AG20443 (cell line): Measurements from ENCODE around the gene DACH1.
"Not testable (repeated sequence)": the region's sequence is repeated elsewhere in the genome, so short reads cannot be mapped to it uniquely, and the experiment has no call there.

Source experiments
- DNase-seq: peaks from one replicate; pipeline ENCODE4 v3.0.0; 2012; ENCODE audit warnings: low spot score, mixed read lengths

Gene DACH1

DNA sequence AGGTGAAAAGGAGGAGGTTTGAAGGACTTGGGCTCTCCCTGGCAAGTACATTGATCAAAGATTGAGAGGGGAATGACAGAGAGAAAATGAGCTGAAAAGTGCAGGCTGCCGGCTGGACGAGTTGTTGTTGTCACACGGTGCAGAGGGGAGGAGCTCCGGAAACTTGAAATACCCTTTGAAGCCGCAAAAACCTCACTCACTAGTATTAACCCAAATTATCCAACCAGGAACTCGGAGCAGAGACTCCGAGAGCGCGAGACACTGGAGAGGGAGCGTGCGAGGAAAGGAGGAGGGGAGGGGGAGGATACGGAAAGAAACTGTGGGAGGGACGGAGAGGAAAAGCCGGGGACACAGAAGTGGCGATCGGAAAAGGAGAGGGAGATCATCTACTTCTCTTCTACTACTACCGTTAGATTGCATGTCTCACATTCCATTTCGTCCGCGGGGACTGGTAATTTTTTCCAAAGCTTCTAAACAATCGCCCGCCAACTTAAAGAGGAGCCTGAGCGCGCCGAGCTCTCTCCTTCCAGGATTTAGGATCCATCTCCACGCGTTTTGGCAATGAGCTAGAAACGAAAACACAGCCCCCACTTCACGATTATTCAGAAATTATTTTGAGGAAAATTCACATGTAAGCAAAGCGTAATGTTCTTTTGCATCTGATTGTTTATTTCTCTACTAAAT, at the start of gene DACH1:
Gene DACH1, minus strand, starts transcription at position 74 of the 684 bp plus-strand sequence.
- peak; percentile 53 for DNase-seq

DNA sequence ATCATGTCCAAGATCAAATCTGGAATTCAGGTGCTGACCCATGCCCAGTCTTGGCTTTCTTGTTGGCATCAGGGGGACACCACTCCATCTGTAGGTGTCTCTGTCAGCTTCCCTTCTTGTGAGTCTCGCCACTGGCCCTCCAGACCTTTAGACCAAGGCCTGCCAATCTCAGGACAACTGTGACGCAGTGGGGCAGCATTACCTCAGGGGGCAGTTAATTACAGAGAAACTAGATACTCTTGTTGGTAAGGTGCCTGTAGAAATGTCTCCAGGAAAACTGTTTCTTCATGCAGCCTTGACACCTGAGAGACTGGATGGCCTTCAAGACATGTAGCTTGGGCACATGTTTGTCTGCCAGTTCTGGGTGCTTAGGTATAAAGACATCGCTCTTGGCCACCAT, 46.7 kb upstream of the DACH1 start:
- no peak for DNase-seq

DNA sequence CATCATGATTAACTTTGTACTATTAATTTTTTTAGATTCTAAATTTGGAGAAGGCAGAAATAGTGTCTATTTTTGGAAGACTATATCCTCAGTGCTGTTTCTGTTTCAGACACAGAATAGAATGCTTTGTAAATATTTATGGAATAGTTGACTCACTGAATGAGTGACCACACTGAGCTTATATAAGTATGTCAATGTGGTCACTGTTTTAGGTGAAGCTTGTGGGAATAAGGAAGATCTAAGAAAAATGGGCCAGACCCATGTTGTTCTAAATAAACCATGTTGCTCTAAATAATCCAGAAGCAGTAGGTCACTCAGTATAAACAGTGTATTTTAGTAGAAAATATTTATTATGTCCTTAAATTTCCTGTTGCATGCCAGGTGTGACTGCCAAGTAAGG, 45.5 kb upstream of the DACH1 start:
- DNase-seq = no peak

DNA sequence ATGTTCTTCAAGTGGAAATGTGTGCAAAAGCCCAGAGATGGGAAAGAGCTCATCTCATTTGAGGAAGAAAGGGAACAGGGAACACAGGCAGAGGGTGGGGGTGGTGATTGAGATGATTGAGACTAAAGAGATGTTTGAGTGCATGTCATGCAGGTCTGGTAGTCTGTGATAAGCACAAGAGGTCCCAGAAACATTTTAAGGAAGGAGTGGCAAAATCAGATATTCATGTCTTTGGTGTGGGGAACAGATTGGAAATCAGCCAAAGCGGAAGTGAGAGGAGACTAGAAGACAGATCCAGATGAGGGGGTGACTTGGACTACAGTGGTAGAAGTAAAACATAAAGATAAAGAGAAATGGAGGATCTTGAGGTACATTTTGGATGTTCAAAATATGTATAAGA, 39.4 kb upstream of the DACH1 start:
- no peak for DNase-seq

DNA sequence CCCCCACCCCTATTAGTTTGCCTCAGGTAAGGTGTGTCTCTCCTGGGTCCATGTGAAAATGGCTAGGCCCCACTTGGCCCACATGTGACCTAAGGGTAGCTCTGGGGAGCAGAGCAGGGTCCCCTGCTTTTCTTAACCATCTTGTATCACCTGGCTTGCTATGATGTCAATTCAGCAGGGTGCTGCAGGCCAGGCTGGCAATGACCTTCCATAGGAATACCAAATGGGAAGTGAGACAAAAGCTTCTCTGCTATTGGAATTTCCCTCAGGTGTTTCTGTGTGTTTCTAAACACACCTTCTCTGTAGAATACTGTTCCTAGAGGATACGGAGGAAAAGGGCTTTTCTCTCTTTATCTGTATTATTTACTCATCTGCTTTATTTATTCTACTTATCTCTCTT, 35.7 kb upstream of the DACH1 start:
- DNase-seq = no peak

DNA sequence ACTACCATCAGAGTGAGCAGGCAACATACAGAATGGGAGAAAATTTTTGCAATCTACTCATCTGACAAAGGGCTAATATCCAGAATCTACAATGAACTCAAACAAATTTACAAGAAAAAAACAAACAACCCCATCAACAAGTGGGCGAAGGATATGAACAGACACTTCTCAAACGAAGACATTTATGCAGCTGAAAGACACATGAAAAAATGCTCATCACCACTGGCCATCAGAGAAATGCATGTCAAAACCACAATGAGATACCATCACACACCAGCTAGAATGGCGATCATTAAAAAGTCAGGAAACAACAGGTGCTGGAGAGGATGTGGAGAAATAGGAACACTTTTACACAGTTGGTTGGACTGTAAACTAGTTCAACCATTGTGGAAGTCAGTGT, 26.5 kb upstream of the DACH1 start:
- DNase-seq = not testable (repeated sequence)

DNA sequence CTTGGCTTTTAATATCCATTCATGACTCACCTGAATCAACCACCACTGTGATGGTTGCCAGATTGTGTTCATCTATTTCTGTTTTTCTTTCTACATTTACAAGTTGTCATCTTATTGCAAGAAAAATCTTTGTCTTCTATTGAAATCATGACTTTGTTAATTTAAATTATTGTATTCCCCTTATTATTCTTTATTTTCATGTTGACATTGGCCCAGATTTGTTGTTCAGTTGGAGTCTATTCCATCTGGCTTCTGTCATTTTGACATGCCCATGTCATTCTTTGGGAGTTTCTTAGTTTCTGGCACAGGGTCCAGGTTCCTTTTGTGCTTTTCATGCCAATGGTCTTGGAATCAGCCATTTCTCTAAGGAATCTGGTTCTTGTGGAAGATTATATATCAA, 19.9 kb upstream of the DACH1 start:
- DNase-seq = no peak

DNA sequence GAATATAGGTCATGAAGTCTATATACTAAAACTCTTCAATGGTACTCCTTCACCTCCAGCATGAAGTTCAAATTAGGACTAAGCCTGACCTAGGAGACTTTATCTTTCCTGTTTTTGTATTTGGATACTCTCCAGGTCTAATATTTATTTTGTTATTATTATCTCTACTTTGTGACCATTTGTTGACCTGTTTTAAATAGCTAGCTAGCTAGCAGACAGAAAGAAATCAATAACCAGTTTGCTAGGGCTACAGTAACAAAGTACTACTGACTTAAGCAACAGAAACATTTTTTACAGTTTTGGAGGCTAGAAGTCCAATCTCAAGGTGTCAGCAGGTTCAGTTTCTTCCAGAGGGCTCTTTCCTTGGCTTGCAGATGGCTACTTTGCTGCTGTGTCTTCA, 15.1 kb upstream of the DACH1 start:
- DNase-seq = no peak

DNA sequence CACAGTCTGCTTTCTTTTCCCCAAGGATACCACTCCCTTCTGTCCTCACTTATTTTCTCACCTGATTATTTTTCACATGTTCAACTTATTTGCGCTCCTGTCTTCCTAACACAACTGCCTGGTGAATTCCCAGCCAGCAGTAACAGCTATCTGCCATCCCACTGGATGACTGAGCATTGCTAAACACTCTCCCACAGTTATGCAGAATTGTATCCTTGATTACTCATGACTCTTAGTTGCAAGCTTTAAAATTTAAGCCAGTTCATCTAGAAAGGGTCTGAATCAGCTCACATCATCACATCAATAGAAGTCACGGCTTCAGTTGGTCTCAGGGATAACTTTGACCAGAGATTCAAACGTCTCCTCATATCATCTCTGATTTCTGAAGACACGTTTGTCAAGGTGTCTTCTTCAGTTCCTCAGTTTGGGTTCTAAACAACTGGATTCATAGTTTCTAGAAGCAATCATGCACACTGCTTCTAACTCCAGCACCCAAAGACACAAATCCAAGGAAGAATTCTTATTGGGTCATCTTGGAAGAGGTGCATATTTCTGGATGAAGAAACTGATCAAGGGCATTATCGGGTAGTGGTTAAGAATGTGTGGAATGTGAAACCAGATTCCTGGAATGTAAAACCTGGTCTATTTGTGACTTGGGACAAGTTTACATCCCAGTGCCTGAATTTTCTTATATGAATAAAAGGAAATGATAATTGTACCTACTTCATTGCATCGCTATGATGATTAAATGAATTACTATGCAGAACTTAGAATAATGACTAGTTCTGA, 13.9 kb upstream of the DACH1 start:
- DNase-seq = peak; percentile 9

DNA sequence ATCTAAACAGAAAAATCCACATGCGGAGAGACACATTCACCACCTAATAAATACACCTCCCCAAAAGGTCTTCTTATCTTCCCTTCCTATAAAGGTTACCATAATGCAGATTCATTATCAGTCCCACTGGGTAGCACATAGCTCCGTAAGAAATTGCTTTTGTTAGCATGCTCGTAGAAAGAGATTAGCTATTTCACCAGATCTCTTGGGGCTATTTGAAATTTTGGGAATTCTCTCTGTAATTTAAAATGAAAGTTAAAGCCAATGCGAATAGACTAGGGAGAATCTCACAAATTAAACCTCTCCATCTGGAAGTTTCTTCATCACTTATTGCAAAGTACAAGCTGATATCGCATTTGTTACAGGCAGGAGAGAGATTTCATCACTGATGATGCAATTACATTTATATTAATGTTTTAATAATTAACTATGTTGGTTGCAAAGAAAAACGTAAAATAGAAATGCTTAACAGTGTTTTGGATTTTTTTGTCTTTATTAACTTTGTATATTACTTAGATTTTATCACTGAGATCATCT, 12.9 kb upstream of the DACH1 start:
- no peak for DNase-seq

DNA sequence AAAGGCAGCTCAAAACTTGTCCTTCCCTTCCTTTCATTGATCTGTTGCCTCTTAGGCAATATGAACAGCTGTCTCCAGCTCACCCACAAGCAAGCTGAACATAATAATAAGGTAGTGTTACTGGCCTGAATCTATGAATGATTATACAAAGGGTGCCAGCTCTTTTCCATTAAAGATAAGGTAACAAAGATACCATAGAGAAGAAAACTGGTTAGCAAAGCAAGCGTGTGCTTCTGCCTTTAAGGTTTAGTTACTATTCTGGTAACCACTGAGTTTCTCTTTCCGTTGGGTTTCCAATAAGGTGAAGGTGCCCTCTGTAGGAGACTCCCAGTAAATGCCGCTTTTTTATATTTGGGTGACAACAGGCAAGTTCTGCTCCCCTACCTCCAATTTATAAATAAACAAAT, 12.1 kb upstream of the DACH1 start:
- DNase-seq = peak; percentile 14

DNA sequence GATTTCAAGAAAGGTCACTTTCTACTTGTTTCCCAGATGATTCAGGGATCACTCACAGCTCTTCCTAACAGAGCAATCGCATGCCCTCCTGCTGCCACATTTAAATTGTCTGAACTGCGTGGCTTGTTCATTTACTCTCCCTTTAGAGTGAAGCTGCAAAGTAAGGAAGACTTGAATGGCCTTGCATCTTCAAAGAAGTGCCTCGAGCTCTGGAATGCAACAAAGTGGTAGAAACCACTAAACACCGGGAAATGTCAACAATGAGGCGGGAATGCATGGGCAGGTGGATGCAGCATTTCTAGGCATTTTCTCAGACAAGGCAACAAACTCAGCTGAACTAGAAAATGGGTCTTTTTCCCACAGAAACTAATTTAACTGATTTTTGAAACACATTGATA, 10.3 kb upstream of the DACH1 start:
- DNase-seq = no peak

DNA sequence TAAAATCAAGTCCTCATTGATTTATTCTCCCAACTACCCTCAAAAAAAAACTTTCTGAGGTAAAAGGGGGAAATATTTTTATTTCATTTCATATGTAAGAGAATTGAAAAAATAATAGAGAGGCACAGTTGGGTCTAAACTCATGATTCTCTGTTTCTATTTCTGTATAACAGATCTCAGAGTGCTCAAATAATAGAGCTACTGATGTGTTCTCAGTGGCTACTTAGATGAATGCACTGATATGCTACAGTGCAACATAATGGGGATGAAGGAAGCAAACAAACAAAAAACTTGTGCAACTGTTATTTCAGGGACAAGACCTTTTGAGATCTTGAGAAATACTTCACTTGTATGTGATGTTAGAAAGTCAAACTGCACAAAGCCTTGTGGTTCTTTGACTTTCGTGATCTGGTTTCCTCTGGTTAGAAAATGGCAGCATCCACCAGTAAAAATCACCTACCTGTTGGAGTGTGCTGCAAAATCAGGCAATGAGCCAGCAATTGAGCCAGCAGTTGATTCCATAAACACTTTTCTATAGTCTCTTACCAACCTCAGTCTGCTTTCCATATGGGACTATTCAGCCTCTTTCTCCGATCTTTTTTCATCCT, 9.7 kb upstream of the DACH1 start:
- DNase-seq = no peak

DNA sequence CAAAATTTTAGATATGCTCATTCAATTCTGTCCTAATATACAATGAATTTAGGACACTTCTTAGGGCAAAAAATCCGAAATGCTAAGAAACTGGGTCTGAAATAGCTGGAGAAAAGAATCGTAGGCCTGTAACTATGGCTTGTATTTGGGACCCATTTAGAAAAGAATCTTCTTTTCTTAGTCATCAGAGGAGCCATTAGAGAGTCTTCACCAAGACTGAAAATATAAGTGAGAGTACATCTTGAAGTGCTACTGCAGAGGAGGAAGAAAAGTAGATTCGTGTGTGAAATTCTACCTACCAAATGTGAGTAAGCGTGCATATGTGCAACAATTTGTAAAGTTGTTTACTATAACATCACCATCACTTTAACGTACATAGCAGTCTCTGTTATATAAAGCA, 8.8 kb upstream of the DACH1 start:
- no peak for DNase-seq

DNA sequence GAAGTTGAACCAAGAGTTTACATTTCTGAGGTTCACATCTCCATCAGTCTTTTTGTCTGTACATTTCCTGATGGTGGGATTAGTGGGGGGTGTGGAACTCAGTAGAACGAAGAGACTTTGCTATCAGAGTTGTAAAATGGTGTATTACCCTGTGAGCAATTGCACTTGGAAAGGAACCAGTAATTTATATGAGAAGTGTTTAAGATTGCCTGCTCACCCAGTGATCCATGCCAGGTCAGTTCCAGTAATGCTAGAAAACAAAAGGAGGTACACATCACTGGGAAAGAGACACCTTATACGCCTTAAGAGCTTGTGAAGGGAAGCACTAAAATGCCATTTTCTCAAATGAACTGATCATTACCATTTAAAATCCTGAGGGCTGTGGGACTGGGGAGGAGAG, 7.5 kb upstream of the DACH1 start:
- DNase-seq = no peak

DNA sequence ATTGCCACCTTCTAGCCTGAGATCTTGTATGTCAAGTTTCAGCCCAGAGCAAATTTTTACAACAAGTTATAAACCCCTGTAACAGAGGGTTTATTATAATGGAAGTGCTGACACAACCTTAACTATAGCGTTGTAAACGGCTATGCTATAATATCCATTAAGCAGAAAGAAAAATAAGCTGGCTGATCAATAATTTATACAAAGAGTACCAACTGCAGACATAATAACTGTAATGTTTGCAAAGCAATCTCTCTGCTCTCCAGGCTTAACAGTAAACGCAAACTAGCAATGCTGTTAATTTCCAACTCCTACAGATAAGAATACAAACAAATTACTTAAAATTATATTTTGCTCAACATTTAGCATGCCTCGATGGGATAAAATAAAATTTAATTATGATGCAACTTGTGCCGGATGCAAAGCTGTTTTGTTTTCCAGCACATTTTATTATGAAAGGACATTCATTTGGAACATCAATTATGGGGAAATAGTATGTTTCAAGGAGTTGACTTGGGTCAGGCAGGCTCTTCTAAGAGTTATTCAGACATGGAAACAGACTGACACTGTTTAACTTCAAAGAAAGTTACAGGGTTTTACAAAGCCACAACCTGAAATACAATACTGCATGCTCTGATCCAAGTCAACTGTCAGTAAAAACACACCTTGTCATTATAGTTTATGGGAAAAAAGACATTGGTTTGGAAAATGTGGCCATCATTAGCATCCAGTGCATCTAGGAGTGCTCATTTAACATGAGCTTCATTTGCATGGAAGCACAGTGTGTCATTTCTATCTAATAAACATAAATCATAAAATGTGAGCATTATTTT, 6.6 kb upstream of the DACH1 start:
- no peak for DNase-seq

DNA sequence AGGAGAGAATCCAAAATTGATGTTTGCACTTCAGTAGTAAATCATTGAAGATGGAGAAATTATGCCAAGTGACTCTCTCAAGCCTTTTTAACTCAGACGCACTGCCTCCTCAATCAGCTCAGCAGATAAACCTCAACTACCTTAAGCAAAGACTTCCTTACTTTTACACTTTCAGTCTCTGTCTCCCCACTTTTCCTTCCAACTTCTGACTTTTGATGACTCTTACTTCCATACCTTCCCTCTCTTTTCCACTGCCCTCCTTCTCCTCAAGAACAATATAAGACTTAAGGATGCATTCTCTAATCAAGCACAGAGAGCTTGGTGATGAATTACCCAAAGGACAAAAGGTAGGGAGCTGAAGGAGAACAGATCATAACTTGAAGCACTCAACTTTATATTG, 4.8 kb upstream of the DACH1 start:
- DNase-seq = no peak

DNA sequence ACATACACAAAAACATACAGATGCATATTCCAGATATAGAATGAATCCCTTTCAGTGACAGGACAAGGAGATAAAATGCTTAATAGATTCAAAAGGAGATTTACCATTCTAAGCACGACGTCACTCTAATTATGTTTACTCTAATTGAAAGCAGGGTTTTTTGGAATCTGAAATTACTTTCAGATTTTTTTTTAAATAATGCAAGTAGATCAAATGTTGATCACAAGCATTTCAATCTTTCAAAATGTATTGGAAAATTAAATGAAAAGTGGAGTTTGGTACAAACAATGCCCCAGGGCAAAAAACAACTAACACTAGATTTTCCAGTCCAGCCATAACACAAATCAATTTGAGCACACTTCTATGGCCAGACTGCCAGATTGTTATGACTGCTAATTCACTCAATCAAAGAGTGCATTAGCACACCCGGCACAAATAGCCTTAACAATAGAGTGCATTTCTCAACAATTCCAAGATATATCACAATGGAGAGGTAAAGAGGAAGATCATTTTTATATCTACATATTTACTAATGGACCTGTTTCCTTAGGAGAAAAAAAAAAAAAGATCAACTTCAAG, 4.3 kb upstream of the DACH1 start:
- DNase-seq = no peak

DNA sequence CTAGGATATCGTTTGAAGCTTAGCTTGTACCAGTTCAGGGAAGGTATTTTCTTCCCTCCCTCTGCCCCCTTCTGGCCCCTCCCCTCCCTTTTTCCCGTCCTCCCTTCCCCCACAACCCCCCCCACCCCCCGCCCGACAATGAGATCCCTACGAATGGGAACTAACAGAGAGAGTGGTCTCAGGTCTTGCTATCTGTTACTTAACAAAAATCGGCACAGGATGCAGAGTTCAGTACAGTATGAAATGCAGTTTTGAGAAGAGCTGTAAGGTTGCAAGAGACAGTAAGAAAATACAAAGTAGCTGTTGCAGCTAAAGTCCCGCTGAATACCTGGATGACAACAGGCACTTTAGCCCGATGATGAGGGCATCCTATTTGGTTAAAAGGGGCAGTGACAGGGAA, 3.1 kb upstream of the DACH1 start:
- no peak for DNase-seq

DNA sequence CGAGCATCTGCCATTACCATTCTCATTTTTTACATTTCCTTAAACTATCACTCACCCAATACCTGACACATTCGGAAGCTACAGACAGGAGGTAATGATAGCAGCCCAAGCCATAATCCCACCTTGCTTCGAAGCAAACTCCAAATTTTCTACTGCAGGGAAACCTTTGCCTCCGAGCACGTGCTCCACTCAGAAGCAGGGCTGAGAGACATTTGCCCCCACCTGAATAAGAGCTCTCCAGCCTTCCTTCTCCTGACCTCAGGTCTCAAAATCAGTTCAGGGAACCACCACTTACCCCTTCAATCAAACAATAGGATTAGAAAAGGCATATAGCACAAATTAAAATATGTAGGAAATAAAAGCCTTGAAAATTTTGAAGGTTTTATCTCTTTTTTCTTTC, 2.3 kb upstream of the DACH1 start:
- DNase-seq = no peak

DNA sequence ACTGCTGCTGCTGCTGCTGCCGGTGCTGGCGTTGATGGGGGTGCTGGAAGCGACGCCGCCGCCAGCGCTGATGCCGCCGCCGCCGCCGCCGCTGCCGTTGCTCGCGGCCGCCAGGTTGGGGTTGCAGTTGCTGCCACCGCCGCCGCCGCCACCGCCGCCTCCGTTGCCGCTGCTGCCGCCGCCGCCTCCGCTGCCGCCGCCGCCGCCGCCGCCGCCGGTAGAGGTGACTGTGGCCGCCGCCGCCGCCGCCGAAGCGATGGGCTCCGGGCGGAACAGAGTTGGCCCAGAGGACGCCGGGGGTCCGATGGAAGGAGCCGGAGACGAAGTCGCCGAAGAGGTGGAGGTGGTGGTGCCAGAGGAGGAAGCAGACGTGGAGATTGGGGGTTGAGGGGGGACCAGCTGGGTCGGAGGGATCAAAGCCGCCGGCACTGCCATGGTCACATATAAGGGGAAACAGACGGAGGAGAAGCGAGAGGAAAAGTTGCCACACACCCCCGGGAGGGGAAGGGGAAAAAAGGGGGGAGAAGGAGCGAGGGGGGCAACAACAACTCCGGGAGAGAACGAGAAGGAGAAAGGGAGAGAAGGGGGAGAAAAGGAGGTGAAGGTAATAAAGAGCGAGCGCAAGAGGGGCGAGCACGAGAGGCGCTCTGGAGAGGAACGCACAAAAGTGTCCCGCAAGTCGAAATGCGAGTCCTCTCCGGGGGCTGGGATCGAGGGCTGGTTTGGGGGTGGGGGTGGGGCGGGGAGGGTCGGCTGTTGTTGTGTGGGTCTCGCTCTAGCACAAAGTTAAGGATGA, 471 bp downstream of the DACH1 start:
- DNase-seq = peak; percentile 34
